Measurements from ENCODE around the gene PPIL1. TPM values are rescaled to one million over a fixed set of nuclear protein-coding genes. Genes with fewer than 3 reads are reported as not detected.
A peak's percentile ranks its signal among the peaks of the same experiment; 100 is the strongest.

PPIL1 gene
- polyA plus RNA-seq, 1 donor, result 35.1 TPM

GRCh38 chr6:36890112-36890663 is 15.6 kb upstream of the PPIL1 start:
- WGBS (ENCODE audit: insufficient coverage, low lambda C conversion rate), result no CpG with 5 or more reads among the region's 3 CpGs
- Histone ChIP-seq H3K4me3 (ENCODE audit: low read length) (no peak overlapping the region), H3K9me3 (ENCODE audit: control insufficient read depth, low read depth, low read length) (no peaks in the 10 kb centered on the region), H3K27me3 (ENCODE audit: control insufficient read depth, insufficient read depth, low read length) (no peaks in the 10 kb centered on the region), H3K36me3 (ENCODE audit: control insufficient read depth, insufficient read depth, low read length) (peaks cover 5% of the 10 kb centered on the region), H3K4me1 (ENCODE audit: control insufficient read depth, insufficient read depth, low read length) (peaks cover 6% of the 10 kb centered on the region), H3K27ac (ENCODE audit: low read length) (no peak overlapping the region)
- DNase-seq, result no peak

- no peaks in the 10 kb centered on the region for H3K27me3 ChIP-seq (ENCODE audit: control insufficient read depth, insufficient read depth, low read length)
- no peak overlapping the region for H3K27ac ChIP-seq (ENCODE audit: low read length)
- H3K36me3 ChIP-seq (ENCODE audit: control insufficient read depth, insufficient read depth, low read length), result no peaks in the 10 kb centered on the region
- no peak overlapping the region for H3K4me3 ChIP-seq (ENCODE audit: low read length)
- 19% methylated on average over 4 of the region's 6 CpGs for WGBS (ENCODE audit: insufficient coverage, low lambda C conversion rate)
- no peaks in the 10 kb centered on the region for H3K9me3 ChIP-seq (ENCODE audit: control insufficient read depth, low read depth, low read length)
- peaks cover 7% of the 10 kb centered on the region for H3K4me1 ChIP-seq (ENCODE audit: control insufficient read depth, insufficient read depth, low read length)
- DNase-seq, result no peak
Observed at GRCh38 chr6:36888654-36889481, 14.3 kb upstream of the PPIL1 start.

GRCh38 chr6:36888115-36888643 is 13.6 kb upstream of the PPIL1 start:
- 100% methylated on average over 1 of the region's 7 CpGs for WGBS (ENCODE audit: insufficient coverage, low lambda C conversion rate)
- no peaks in the 10 kb centered on the region for H3K9me3 ChIP-seq (ENCODE audit: control insufficient read depth, low read depth, low read length)
- H3K27me3 ChIP-seq (ENCODE audit: control insufficient read depth, insufficient read depth, low read length), result no peaks in the 10 kb centered on the region
- H3K27ac ChIP-seq (ENCODE audit: low read length), result no peak overlapping the region
- DNase-seq, result no peak
- H3K36me3 ChIP-seq (ENCODE audit: control insufficient read depth, insufficient read depth, low read length), result no peaks in the 10 kb centered on the region
- no peak overlapping the region for H3K4me3 ChIP-seq (ENCODE audit: low read length)
- peaks cover 7% of the 10 kb centered on the region for H3K4me1 ChIP-seq (ENCODE audit: control insufficient read depth, insufficient read depth, low read length)

GRCh38 chr6:36886950-36887618 is 12.5 kb upstream of the PPIL1 start:
- H3K27ac ChIP-seq (ENCODE audit: low read length), result no peak overlapping the region
- no peaks in the 10 kb centered on the region for H3K27me3 ChIP-seq (ENCODE audit: control insufficient read depth, insufficient read depth, low read length)

GRCh38 chr6:36885461-36886401 is 11.1 kb upstream of the PPIL1 start, which contains the start of gene C6orf89:
C6orf89 (plus strand) TSS chr6:36885952; CDS start chr6:36899445, 13,493 bp downstream.
- H3K4me3 ChIP-seq (ENCODE audit: low read length), result peak within 1 kb of the TSS; percentile 96
- H3K9me3 ChIP-seq (ENCODE audit: control insufficient read depth, low read depth, low read length), result no peaks in the 10 kb centered on the region
- H3K4me1 ChIP-seq (ENCODE audit: control insufficient read depth, insufficient read depth, low read length), result peaks cover 7% of the 10 kb centered on the region
- peak; percentile 96 to 97 for DNase-seq
- no peaks in the 10 kb centered on the region for H3K27me3 ChIP-seq (ENCODE audit: control insufficient read depth, insufficient read depth, low read length)
- 15% methylated on average over 4 of the region's 48 CpGs for WGBS (ENCODE audit: insufficient coverage, low lambda C conversion rate)
- H3K27ac ChIP-seq (ENCODE audit: low read length), result peak within 1 kb of the TSS; percentile 76
- no peaks in the 10 kb centered on the region for H3K36me3 ChIP-seq (ENCODE audit: control insufficient read depth, insufficient read depth, low read length)

More at GRCh38 chr6:36886950-36887618, 12.5 kb upstream of the PPIL1 start:
- no peaks in the 10 kb centered on the region for H3K9me3 ChIP-seq (ENCODE audit: control insufficient read depth, low read depth, low read length)
- no peaks in the 10 kb centered on the region for H3K36me3 ChIP-seq (ENCODE audit: control insufficient read depth, insufficient read depth, low read length)
- no peak overlapping the region for H3K4me3 ChIP-seq (ENCODE audit: low read length)
- no peak for DNase-seq
- peaks cover 7% of the 10 kb centered on the region for H3K4me1 ChIP-seq (ENCODE audit: control insufficient read depth, insufficient read depth, low read length)
- 94% methylated on average over 2 of the region's 10 CpGs for WGBS (ENCODE audit: insufficient coverage, low lambda C conversion rate)

GRCh38 chr6:36884610-36885009 is 10.0 kb upstream of the PPIL1 start:
- no peaks in the 10 kb centered on the region for H3K36me3 ChIP-seq (ENCODE audit: control insufficient read depth, insufficient read depth, low read length)
- H3K9me3 ChIP-seq (ENCODE audit: control insufficient read depth, low read depth, low read length), result no peaks in the 10 kb centered on the region
- DNase-seq, result no peak
- 100% methylated on average over 1 of the region's 3 CpGs for WGBS (ENCODE audit: insufficient coverage, low lambda C conversion rate)
- H3K4me1 ChIP-seq (ENCODE audit: control insufficient read depth, insufficient read depth, low read length), result peaks cover 7% of the 10 kb centered on the region
- H3K27me3 ChIP-seq (ENCODE audit: control insufficient read depth, insufficient read depth, low read length), result peaks cover 2% of the 10 kb centered on the region
- H3K4me3 ChIP-seq (ENCODE audit: low read length), result no peak overlapping the region
- no peak overlapping the region for H3K27ac ChIP-seq (ENCODE audit: low read length)

GRCh38 chr6:36875250-36875633 is 639 bp upstream of the PPIL1 start:
- H3K36me3 ChIP-seq (ENCODE audit: control insufficient read depth, insufficient read depth, low read length), result peaks cover 5% of the 10 kb centered on the region
- H3K27me3 ChIP-seq (ENCODE audit: control insufficient read depth, insufficient read depth, low read length), result peaks cover 6% of the 10 kb centered on the region
- H3K27ac ChIP-seq (ENCODE audit: low read length), result peak overlapping the region; percentile 83
- H3K4me1 ChIP-seq (ENCODE audit: control insufficient read depth, insufficient read depth, low read length), result peaks cover 10% of the 10 kb centered on the region
- peak overlapping the region; percentile 87 for H3K4me3 ChIP-seq (ENCODE audit: low read length)
- H3K9me3 ChIP-seq (ENCODE audit: control insufficient read depth, low read depth, low read length), result no peaks in the 10 kb centered on the region
- 35% methylated on average over 5 of the region's 6 CpGs for WGBS (ENCODE audit: insufficient coverage, low lambda C conversion rate)
- no peak for DNase-seq

- H3K4me3 ChIP-seq (ENCODE audit: low read length), result peak overlapping the region; percentile 87
- peak in 1 of 2 donors; percentile 27 for DNase-seq
- peak overlapping the region; percentile 83 for H3K27ac ChIP-seq (ENCODE audit: low read length)
- no CpG with 5 or more reads among the region's 11 CpGs for WGBS (ENCODE audit: insufficient coverage, low lambda C conversion rate)
- H3K4me1 ChIP-seq (ENCODE audit: control insufficient read depth, insufficient read depth, low read length), result peaks cover 10% of the 10 kb centered on the region
- H3K9me3 ChIP-seq (ENCODE audit: control insufficient read depth, low read depth, low read length), result no peaks in the 10 kb centered on the region
- peaks cover 1% of the 10 kb centered on the region for H3K27me3 ChIP-seq (ENCODE audit: control insufficient read depth, insufficient read depth, low read length)
- peaks cover 14% of the 10 kb centered on the region for H3K36me3 ChIP-seq (ENCODE audit: control insufficient read depth, insufficient read depth, low read length)
Observed at GRCh38 chr6:36873612-36874442, 776 bp downstream of the PPIL1 start.

- Histone ChIP-seq H3K27ac (ENCODE audit: low read length) (no peak overlapping the region), H3K4me3 (ENCODE audit: low read length) (no peak overlapping the region), H3K36me3 (ENCODE audit: control insufficient read depth, insufficient read depth, low read length) (peaks cover 14% of the 10 kb centered on the region), H3K27me3 (ENCODE audit: control insufficient read depth, insufficient read depth, low read length) (no peaks in the 10 kb centered on the region), H3K4me1 (ENCODE audit: control insufficient read depth, insufficient read depth, low read length) (peaks cover 10% of the 10 kb centered on the region), H3K9me3 (ENCODE audit: control insufficient read depth, low read depth, low read length) (no peaks in the 10 kb centered on the region)
- DNase-seq, result no peak
- WGBS (ENCODE audit: insufficient coverage, low lambda C conversion rate), result 100% methylated on average over 1 of the region's 1 CpG
Observed at GRCh38 chr6:36873115-36873514, 1.5 kb downstream of the PPIL1 start.

Measured in large intestine (tissue), 3 donors.